Type B pancreatic cell (in vitro differentiated cells): ENCODE measurements around the gene AP1M1. TPM values are rescaled to one million over a fixed set of nuclear protein-coding genes. Genes with fewer than 3 reads are reported as not detected.
"Not testable (repeated sequence)": the region's sequence is repeated elsewhere in the genome, so short reads cannot be mapped to it uniquely, and the experiment has no call there.

ENCODE experiments used
- DNase-seq: peaks from one replicate; pipeline ENCODE4 v3.0.0; 2021; ENCODE audit warnings: mixed read lengths; ENCODE audit not compliant: unreplicated experiment; ENCODE audit errors: extremely low spot score
- H3K27ac Mint-ChIP-seq: 2 replicates; pipeline ENCODE4 v1.8.0; 2021; ENCODE audit warnings: mild to moderate bottlenecking, mixed read lengths
- H3K27me3 Mint-ChIP-seq: 2 replicates; pipeline ENCODE4 v1.8.0; 2021; ENCODE audit warnings: mixed read lengths
- H3K36me3 Mint-ChIP-seq: 2 replicates; pipeline ENCODE4 v1.8.0; 2021; ENCODE audit warnings: mixed read lengths
- H3K4me1 Mint-ChIP-seq: one replicate; pipeline ENCODE4 v1.8.0; 2021; ENCODE audit warnings: mixed read lengths; ENCODE audit not compliant: unreplicated experiment
- H3K4me3 Mint-ChIP-seq: 2 replicates; pipeline ENCODE4 v1.8.0; 2021; ENCODE audit warnings: mild to moderate bottlenecking, mixed read lengths
- H3K9me3 Mint-ChIP-seq: 2 replicates; pipeline ENCODE4 v1.8.0; 2021; ENCODE audit warnings: mixed read lengths
- total RNA-seq: library from RNA; stranded (reverse); gene quantifications from 2 replicates; pipeline ENCODE4 v1.2.1, GENCODE V29; 2021; ENCODE audit warnings: low replicate concordance
- TF ChIP-seq, protein P1 (sequence below): fragments of 200-600 bp; sonication (generic); conservative IDR thresholded peaks from 2 replicates; pipeline ENCODE4 v1.5.0; 2021; ENCODE audit warnings: antibody characterized with exemption, mild to moderate bottlenecking

Gene AP1M1
- total RNA-seq, 1 donor from 2014 or later, result 75.0 TPM

DNA sequence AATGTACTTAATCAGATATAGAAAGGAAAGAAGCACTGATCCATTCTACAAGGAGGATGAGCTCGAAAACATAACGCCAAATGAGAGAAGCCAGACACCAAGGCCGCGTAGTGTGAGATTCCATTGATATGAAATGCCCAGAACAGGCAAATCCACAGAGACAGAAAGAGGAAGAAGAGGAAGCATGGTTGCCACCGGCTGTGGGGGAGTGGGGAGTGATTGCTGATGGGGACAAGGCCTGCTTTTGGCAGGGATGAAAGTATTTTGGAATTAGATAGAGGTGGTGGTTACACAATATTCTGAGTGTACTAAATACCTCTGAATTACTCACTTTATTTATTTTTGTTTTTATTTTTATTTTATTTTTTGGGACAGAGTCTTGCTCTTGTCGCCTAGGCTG lies 76.7 kb downstream of the AP1M1 start:
- Mint-ChIP-seq H3K4me1 (peaks cover 8% of the 10 kb centered on the region), H3K27ac (no peak overlapping the region), H3K4me3 (no peak overlapping the region), H3K36me3 (no peaks in the 10 kb centered on the region), H3K27me3 (no peaks in the 10 kb centered on the region), H3K9me3 (no peaks in the 10 kb centered on the region)
- TF ChIP-seq, protein P1, sequence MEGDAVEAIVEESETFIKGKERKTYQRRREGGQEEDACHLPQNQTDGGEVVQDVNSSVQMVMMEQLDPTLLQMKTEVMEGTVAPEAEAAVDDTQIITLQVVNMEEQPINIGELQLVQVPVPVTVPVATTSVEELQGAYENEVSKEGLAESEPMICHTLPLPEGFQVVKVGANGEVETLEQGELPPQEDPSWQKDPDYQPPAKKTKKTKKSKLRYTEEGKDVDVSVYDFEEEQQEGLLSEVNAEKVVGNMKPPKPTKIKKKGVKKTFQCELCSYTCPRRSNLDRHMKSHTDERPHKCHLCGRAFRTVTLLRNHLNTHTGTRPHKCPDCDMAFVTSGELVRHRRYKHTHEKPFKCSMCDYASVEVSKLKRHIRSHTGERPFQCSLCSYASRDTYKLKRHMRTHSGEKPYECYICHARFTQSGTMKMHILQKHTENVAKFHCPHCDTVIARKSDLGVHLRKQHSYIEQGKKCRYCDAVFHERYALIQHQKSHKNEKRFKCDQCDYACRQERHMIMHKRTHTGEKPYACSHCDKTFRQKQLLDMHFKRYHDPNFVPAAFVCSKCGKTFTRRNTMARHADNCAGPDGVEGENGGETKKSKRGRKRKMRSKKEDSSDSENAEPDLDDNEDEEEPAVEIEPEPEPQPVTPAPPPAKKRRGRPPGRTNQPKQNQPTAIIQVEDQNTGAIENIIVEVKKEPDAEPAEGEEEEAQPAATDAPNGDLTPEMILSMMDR, result no peak
- no peak for DNase-seq

DNA sequence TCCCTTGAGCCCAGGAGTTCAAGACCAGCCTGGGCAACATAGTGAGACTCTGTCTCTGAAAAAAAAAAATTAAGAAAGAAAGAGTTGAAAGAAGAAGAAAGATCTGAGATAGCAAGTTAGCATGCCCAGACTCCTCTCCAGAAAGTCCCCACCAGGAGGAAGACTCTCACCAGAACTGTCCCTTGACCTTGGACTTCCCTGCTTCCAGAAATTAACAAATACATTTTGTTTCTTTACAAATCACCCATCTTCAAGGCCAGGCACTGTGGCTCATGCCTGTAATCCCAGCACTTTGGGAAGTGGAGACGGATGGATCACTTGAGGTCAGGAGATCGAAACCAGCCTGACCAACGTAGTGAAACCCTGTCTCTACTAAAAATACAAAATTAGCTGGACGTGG lies 82.6 kb downstream of the AP1M1 start:
- Mint-ChIP-seq H3K27ac (no peak overlapping the region), H3K4me1 (peaks cover 7% of the 10 kb centered on the region), H3K27me3 (peaks cover 4% of the 10 kb centered on the region), H3K4me3 (no peak overlapping the region), H3K9me3 (no peaks in the 10 kb centered on the region), H3K36me3 (no peaks in the 10 kb centered on the region)
- TF ChIP-seq, protein P1, result no peak
- no peak for DNase-seq

DNA sequence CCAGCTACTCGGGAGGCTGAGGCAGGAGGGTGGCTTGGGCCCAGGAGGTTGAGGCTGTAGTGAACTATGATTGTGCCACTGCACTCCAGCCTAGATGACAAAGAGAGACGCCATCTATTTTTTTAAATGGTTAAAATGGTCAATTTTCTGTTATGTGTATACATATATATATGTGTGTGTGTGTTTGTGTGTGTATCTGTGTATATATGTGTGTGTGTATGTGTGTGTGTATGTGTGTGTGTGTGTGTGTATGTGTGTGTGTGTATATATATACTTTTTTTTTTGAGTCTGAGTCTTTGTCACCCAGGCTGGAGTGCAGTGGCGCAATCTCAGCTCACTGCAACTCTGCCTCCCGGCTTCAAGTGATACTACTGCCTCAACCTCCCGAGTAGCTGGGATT lies 84.0 kb downstream of the AP1M1 start:
- no peak for DNase-seq
- H3K4me1 Mint-ChIP-seq, result peaks cover 7% of the 10 kb centered on the region
- H3K27ac Mint-ChIP-seq, result no peak overlapping the region
- no peaks in the 10 kb centered on the region for H3K9me3 Mint-ChIP-seq
- H3K27me3 Mint-ChIP-seq, result peaks cover 9% of the 10 kb centered on the region
- no peaks in the 10 kb centered on the region for H3K36me3 Mint-ChIP-seq
- no peak overlapping the region for H3K4me3 Mint-ChIP-seq
- TF ChIP-seq, protein P1, result no peak

DNA sequence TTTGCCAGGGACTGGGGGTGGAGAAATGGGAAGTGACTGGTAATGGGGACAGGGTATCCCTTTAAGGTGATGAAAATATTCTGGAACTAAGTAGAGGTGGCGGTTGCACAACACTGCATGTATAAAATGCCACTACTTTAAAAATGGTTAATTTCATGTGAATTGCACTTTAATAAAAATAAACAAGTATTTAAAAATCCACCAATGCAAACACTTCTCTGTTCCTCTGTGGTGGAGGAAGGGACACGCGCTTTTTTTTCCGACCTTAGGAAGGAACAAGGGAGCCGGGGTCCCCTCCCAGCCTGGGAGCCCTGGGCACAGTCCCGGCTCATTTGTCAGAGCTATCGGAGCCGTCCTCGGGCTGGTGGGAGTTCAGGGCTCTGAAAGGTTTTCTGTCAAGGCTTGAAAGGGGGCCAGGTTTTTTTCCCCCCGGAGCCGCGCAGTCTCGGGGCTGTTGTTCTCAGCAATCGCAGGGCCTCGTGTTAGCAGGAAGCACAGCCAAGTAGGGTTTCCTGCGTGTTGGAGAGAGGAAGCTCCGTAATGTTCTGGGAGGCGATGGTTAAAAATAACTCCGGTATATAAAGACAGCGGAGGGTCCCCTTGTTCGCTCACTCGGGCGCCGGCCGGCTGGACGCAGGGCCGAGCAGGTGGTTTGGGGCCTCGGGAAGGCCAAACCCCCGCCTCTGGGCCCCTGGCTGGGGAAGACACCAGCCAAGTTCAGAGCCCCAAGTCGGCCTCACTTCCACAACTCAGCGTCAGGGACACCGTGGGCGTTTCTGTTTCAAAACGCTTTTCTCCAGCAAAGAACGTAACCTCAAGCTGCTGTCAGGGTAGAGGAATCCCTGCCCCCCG lies 85.7 kb downstream of the AP1M1 start:
- no peak overlapping the region for H3K27ac Mint-ChIP-seq
- H3K4me3 Mint-ChIP-seq, result peak overlapping the region; percentile 44
- H3K9me3 Mint-ChIP-seq, result no peaks in the 10 kb centered on the region
- H3K4me1 Mint-ChIP-seq, result peaks cover 15% of the 10 kb centered on the region
- TF ChIP-seq, protein P1, result no peak
- H3K36me3 Mint-ChIP-seq, result no peaks in the 10 kb centered on the region
- H3K27me3 Mint-ChIP-seq, result peaks cover 18% of the 10 kb centered on the region
- DNase-seq, result no peak

DNA sequence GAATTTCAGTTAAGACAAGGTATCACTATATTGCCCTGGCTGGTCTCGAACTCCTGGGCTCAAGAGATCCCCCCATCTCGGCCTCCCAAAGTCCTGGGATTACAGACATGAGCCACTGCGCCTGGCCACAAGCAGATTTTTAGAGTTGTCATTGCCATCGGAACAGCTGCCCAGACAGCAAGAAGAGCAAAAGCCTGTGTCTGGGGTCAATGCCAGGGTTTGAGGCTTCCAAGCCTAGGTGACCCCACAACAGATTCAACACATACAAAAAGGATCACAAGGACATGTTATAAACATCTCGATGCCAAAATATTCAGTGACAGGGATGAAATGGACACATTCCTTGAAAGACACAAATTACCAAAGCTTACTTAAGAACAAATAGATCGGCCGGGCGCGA lies 86.8 kb downstream of the AP1M1 start:
- H3K27ac Mint-ChIP-seq, result no peak overlapping the region

DNA sequence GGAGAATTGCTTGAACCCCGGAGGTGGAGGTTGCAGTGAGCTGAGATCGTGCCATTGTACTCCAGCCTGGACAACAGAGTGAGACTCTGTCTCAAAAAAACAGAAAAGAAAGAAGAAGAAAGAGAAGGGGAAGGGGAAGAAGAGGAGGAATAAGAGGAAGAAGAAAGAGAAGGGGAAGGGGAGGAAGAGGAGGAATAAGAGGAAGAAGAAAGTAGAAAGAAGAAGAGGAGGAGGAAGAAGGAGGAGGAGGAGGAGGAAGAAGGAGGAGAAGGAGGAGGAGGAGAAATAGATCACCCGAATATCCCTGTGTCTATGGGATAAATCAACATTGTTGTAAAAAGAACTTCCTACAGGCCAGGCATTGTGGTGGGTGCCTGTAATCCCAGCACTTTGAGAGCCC lies 87.4 kb downstream of the AP1M1 start:
- not testable (repeated sequence) for H3K27ac Mint-ChIP-seq, DNase-seq, H3K36me3 Mint-ChIP-seq, H3K9me3 Mint-ChIP-seq, H3K4me3 Mint-ChIP-seq
- H3K4me1 Mint-ChIP-seq, result peaks cover 15% of the 10 kb centered on the region
- H3K27me3 Mint-ChIP-seq, result peaks cover 18% of the 10 kb centered on the region

More for the DNA sequence above, 86.8 kb downstream of the AP1M1 start:
- Mint-ChIP-seq H3K36me3 (no peaks in the 10 kb centered on the region), H3K9me3 (no peaks in the 10 kb centered on the region), H3K4me3 (no peak overlapping the region), H3K4me1 (peaks cover 15% of the 10 kb centered on the region), H3K27me3 (peaks cover 18% of the 10 kb centered on the region)
- DNase-seq, result no peak
- TF ChIP-seq, protein P1, result no peak
